Measurements from ENCODE around the gene TNFRSF1A.
A peak's percentile ranks its signal among the peaks of the same experiment; 100 is the strongest.

DNA sequence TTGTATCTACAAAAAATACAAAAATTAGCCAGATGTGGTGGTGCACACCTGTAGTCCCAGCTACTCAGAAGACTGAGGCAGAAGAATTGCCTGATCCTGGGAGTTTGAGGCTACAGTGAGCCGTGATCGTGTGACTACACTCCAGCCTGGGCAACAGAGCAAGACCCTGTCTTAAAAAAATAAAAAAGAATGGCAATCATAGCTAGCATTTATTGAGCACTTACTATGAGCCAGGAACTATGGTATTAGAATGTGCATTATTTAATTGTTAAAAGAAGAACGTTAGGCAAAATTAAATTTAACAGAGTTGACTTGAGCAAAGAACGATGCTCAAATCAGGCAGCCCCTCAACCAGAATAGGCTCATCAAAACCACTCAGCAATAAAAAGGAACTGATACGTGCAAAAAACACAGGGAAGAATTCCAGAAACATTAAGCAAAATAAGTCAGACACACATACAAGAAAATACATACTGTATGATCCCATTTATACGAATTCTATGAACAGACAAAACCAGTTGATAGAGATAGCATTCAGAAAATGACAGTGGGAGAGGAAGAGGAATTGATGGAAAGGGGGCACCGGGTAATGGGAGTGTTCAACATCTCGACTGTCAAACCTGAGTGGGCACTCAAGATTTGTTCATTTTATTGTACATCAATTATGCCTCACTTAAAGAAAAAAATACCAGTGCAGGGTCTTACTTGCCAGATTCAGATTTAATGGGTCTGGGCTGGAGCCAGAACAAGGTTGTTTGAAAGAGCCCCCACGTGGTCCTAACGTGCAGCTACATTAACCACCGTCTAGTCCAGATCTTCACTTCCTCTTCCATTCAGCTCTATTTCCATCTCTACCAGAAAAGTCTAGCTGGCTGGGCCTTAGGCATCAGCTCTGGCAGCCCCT lies 25.4 kb upstream of the TNFRSF1A start:
- TF ChIP-seq, protein P1, sequence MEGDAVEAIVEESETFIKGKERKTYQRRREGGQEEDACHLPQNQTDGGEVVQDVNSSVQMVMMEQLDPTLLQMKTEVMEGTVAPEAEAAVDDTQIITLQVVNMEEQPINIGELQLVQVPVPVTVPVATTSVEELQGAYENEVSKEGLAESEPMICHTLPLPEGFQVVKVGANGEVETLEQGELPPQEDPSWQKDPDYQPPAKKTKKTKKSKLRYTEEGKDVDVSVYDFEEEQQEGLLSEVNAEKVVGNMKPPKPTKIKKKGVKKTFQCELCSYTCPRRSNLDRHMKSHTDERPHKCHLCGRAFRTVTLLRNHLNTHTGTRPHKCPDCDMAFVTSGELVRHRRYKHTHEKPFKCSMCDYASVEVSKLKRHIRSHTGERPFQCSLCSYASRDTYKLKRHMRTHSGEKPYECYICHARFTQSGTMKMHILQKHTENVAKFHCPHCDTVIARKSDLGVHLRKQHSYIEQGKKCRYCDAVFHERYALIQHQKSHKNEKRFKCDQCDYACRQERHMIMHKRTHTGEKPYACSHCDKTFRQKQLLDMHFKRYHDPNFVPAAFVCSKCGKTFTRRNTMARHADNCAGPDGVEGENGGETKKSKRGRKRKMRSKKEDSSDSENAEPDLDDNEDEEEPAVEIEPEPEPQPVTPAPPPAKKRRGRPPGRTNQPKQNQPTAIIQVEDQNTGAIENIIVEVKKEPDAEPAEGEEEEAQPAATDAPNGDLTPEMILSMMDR (conservative IDR thresholded peaks at IDR 0.05; ENCODE audit: low read depth, low read length), result peak; percentile 47
- no peak for TF ChIP-seq EZH2 (IDR thresholded peaks at IDR 0.05; ENCODE audit: borderline replicate concordance, low read depth, low read length, poor library complexity, severe bottlenecking)
